Activated CD8-positive, alpha-beta memory T cell treated with anti-CD3 and anti-CD28 coated beads for 1 hour (primary cell): ENCODE measurements around the gene RASAL3.
A peak's percentile ranks its signal among the peaks of the same experiment; 100 is the strongest.
"Not testable (repeated sequence)": the region's sequence is repeated elsewhere in the genome, so short reads cannot be mapped to it uniquely, and the experiment has no call there.

ENCODE experiments used
- DNase-seq, 2 donors: peaks; one replicate each; pipeline ENCODE4 v3.0.0-alpha.2; 2020; ENCODE audit warnings: low read depth in 1 of 2; ENCODE audit errors: extremely low read depth in 1 of 2

RASAL3 gene

DNA sequence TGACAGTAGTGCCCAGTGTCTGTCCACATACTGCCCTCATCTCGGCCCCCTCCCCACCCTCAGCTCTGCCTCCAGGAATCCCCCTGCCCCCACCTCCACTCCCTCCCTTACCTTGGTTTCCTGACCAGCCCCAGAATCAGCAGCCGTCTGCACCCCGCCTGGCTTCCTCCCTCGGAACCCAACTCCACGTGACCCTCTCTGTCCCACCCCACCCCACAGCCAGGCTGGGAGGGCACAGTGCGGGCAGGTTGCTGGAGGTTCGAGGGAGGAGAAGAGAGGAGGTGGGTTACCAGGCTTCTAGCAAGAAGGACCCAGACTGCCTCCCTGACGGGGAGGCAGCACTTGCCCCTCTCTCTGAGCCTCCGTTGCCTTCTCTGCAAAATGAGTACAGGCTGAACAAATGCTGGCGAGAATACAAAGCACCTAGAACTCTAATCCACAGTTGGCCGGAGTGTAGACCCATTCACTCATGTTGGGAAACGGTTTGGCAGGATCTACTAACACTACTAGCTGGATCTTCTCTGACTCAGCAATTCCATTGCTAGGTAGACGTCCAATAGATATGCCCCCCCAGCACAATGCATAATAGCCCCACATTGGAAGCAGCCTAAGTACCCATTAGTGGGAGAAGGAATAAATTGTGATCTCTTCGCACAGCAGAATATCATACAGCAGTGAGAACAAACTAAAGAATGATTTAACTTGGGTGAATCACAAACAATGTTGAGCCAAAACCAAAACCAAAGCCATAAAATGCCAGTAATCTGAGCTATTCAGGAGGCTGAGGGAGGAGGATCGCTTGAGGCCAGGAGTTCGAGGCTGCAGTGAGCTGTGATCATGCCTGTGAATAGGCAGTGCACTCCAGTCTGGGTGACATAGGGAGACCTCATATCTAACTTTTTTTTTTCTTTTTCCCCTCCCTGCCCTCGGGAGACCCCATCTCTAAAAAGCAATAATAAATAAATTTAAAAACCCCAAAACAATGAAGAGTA, at the start of gene RASAL3:
Gene RASAL3, minus strand, starts transcription at position 151 of the 992 bp plus-strand sequence. CDS start 186 bp downstream, outside the sequence.
- peak; percentile 48 to 61 for DNase-seq

DNA sequence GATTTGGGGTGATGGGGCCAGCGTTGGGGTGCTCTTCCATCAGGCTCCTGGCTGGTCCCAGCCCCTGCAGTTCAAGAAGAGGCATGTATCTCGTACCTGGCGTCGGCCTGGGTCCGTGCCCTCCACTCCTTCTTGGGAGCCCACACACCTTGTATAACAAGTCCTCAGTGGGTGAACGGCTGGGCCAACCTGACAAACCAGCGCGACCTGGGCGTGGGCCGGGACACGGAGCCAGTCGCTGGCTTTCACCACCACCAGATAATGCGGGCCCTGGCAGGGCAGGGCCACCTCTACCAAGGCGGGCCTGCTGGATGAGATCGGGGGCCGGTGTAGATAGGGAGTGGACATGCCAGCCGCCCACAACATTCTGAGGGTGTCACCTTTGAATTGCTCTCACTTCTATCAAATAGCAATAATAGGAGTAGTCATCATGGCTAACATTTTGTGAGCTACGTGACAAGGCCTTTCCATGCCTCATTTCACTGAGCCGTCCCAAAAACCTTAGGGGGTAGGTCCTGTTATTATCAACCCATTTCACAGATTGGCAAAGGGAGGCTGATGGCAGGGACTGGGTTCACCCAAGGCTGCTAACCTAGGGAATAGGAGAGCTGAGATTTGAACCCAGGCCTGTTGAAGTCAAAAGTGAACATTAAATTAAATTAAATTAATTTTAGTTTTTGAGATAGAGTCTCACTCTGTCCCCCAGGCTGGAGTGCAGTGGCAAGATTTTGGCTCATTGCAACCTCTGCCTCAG, 47.5 kb upstream of the RASAL3 start:
- no peak for DNase-seq

DNA sequence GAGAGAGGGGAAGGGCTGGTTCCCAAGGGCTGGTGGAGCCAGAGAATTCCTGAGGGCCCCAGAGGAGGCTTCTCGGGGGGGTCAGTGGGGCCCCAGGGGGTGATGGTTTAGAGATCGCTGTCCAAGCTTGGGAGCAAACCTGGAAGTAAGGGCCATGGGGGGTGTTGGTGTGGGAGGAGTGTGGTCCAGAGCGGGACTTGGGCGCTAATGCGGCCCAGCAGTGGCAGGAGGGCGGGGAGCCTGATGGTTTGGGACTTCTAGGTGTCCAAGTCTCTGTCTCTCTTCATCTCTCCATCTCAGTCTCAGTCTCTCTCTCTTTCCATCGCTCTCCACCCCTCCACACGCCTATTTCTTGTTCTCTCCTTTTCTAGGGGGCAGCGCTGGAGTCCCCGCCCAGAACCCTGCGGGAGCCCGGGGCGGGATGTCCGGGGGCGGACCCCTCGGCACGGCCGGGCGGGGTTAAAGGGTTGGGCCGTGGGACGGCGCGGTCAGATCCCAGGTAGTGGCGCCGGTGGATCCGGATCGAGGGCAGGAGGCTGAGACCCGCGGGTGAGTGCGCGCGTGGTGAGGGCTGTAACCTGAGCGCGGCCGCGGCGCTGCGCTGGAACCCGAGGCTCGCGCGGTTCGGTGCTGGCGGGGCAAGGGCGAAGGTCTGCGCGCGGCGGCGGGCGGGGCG, 43.8 kb upstream of the RASAL3 start, which contains the start of gene CYP4F22:
Gene CYP4F22, plus strand, starts transcription at position 491 of the 676 bp plus-strand sequence. CDS start 16,812 bp downstream, outside the sequence.
- no peak for DNase-seq

DNA sequence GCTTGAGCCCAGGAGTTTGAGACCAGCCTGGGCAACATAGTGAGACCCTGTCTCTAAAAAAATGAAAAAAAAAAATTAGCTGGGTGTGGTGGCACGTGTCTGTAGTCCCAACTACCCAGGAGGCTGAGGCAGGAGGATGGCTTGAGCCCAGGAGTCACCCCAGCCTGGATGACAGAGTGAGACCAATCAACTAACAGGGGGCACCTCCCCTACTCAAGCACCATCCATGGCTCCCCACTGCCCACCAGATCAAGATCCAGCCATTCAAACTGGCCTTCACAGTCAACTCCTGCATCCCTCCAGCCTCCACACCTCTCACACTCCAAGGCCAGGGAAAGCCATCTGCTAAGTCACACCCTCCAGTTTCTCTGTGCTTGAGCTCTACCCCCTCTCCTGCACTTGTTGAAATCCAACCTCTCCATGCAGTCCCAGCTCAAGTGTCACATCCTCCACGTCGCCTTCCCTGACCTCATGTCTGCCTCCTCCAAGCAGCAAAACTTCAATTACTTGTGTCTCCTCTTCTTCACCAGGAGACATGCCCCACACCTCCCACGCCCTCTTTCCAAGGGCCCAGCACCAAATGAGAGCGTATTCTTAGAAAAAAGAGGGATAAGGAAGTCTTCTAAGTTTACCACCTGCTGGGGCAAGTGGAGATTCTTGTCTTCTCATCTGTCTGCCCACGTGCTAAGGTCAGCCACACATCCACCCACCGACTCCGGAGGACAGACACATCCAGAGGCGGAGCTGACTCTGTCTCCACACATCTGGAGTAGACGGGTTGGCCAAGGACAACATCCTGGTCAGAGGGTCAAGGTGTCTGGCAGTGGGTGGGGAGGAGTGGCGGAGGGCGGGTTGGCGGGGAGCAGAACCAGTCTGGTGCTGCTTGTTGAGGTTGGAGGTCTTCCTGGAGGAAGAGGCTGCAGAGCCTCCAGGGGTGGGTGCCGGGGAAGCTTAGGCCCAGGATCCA, 43.0 kb upstream of the RASAL3 start:
- no peak for DNase-seq

DNA sequence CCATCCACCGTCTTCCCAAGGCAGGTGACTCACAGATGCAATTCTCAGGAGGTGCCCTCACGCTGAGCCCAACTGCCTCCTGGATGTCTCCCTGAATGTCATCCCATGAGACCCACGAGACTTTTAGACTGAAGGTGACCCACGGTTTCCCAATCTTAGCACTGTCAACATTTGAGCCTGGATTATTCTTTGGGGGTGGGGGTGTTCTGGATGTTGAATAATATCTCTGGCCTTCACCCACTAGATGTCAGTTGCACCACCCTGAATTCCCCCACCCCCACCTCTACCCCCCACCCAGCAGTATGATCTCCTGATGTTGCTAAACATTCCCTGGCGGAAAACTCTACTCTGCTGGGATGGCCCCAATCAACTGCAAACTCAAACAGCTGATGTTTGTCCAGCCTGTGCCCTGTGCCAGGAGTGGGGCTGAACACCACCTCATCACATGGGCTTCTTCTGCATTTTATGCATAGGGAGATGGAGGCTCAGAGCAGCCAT, 41.8 kb upstream of the RASAL3 start:
- no peak for DNase-seq

DNA sequence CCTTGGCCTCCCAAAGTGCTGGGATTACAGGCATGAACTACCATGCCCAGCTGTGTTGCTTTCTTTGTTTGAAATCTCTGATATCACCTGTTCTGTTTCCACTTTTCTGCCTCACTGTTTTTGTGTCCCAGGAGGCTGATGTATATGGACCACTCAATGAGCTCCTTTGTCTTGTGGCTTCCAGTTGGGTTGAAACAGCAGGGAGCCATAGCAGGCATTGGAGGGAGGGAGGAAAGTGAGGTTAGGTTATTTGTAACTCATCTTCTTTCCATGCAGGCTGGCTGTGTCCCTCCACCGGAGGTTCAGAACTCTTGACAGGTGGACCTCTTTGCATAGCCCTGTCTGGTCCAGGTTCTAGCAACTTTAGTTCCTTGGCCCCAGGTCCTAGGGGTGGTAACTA, 37.9 kb upstream of the RASAL3 start:
- no peak for DNase-seq

DNA sequence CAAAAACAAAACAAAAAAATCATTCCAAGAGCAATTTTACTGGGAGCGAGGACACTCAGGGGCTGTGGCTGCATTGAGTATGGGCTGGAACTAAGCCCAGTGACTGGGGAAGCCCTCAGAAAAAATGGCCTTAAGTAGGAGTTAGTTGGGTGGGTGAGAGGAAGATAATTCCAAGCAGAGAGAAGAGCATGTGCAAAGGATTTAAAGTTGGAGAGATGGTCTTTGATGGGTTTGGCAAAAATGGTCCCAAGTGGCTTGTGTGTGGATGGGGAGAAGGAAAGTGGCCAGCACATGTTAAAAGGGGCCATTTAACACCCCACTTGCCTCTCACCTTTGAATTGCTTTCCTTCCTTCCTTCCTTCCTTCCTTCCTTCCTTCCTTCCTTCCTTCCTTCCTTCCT, 37.3 kb upstream of the RASAL3 start:
- DNase-seq: no peak

DNA sequence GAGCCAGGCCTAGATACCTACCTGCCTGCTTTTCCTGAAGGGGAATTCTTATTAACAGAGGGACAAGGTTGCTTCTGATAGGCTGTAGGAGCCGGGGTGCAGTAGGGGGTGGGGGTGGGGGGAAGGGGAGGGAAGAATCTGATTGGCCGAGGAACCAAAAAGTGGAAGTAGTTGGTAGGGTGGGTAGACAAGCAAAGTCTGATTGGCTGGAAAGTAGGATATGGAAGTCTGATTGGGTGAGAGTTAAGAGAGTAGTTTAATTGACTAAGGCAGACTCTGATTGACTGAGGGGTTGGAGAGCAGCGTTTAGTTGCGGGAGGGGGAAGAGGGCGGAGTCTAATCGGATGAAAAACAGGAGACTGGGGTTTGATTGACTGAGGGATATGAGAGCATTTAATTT, 34.6 kb upstream of the RASAL3 start:
- DNase-seq: no peak

DNA sequence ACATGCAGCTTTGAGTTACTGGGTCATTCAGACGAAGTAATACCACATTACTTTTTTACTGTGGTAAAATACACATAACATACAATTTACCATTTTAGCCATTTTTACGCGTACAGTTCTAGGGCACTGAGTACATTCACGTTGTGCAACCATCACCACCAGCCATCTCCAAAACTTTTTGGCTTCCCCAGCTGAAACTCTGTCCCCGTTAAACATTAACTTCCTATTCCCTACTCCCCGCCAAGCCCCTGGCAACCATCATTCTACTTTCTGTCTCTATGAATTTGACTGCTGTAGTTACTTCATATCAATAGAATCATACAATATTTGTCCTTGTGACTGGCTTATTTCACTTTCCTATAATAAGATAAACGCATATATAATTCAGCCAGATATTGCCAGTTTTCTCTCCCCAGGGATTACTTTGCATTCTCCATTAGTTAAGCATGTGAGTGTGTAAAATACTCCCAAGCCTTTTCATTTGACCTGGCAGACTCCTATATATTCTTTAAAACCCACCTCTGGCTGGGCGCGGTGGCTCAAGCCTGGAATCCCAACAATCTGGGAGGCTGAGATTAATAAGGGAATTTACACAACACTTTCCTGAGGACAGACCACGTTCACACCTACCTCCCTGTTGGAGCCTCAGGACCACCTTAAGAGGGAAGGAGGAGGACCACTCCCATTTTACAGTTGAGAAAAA, 34.0 kb upstream of the RASAL3 start:
- no peak for DNase-seq

DNA sequence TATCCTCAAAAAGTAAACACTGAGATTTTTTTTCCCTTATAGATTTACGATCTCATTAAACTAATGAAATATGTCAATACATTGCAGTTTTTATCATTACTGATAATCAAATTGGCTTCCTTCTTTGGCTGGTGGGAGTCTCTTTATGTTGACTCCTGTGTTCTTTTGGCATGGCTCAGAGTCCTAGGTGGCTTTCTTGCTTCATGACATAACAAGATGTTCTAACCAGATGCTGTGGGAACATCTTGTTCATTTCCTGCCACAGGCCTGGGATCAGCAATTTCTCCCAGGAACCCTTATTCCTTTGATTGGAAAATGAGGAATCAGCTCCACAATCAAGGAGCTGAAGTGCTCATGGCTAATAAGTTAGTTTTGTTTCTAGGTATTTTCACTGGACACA, 30.8 kb upstream of the RASAL3 start:
- DNase-seq: no peak

DNA sequence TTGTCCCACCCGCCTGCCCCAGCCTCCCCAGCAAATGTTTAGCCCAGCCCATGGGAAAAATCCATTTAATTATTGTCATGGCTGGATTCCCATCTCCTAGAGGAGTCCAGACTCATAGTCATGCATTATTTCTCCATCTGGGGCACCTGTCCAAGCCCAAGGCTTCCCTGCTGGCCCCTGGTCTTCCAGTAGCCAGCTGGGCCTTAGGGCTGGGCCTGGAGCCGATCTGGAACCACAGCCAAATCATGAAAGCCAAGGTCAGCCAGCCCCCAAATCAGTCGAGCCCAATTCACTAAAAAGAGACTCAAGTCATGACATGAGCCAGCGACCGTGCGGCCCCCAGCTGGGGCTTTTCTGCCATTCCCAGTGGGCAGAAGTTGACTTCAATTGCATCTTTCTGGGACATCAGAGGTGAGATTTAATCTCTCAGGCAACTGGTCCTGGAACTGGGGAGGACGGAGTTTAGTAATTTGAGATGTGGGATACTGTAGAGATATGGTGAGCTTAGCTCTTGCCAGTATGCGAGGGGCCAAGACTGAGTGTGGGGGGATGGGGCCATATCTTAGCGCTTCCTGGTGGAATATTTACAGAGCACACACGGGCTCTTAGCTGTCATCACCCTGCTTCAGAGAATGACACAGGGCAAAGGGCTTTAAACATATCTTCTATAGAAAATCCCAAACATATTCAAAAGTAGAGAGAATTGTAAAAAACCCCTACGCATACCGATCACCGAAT, 24.3 kb upstream of the RASAL3 start:
- DNase-seq: no peak

DNA sequence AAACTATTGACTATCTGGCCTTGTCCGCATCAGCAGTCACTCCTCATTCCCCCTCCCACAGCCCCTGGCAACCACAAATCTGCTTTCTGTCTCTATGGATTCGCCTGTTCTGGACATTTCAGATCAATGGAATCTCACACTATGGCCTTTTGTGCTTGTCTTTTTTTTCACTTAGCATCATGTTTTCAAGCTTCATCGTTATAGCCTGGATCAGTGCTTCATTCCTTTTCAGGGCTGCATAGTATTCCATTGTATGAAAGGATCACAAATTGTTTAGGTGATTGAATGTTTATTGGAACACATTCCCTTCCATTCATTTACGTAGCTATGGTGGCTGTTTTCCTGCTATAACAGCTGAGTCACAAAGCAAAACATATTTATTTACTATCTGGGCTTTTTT, 22.7 kb upstream of the RASAL3 start:
- DNase-seq: no peak

DNA sequence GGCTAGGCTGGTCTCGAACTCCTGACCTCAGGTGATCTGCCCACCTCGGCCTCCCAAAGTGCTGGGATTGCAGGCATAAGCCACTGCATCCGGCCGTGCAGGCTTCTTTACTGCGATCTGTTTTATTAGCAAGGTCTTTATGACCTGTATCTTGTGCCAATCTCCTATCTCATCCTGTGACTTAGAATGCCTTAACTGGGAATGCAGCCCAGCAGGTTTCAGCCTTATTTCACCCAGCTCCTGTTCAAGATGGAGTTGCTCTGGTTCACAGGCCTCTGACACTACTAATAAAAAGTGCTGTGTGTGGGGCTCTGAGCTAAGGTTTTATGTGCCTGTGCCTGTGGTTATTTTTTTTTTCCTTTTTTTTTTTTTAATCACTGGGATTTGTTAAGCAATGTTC, 21.4 kb upstream of the RASAL3 start:
- DNase-seq: not testable (repeated sequence)

DNA sequence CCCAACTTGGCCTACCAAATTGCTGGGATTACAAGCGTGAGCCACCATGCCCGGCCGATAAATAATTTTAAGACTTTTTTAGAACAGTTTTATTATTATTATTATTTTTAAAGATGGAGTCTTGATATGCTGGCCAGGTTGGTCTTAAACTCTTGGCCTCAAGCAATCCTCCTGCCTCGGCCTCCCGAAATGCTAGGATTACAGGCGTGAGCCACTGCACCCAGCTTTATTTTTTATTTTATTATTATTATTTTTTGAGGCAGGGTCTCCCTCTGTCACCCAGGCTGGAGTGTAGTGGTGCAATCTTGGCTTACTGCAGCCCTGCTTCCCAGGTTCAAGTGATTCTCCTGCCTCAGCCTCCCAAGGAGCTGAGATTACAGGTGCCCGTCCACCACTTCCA, 16.7 kb upstream of the RASAL3 start:
- not testable (repeated sequence) for DNase-seq

DNA sequence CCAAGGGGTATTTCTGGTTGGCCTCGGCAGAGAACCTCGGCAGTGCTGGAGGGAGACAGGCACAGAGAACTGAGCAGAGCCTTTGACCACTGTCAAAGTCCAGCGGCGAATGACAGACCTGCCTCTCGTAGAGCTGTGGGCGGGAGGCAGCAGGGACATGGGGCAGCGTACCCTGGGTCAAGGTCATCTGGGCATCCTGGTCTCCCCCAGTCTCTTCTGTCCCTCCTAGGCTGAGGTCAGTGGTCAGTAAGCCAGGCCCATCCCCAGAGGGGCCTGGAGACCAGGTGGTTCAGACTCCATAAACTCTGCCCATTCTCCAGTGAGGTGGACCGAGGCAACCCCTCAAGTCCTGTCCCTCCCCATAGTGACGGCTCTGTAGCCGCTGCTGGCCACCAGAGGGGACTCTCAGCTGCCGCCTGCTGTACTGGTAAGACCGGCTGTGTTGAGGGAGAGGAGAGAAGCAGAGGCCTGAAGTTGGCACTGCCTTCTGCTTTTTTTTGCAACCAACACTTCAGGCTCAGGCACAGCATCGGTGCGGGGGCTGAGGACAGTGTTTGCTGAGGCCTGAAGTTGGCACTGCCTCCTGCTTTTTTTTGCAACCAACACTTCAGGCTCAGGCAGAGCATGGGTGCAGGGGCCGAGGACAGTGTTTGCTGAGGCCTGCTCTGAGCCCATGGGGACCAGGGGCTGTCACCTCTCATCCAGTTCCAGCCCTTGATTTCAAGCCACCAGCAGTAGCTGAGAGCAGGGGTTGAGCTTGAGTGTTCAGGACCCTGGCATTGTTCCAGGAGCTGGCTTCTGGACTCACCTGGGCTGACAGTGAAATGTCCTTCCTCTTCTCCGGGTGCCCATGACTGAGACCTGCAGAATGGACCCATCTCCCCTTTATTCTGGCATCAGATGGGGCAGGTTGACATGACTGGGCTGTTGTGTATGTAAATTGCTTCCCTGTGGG, 15.3 kb upstream of the RASAL3 start, which contains the start of gene PGLYRP2:
Gene PGLYRP2, minus strand, starts transcription at position 111 of the 955 bp plus-strand sequence. CDS start 130 bp downstream, outside the sequence.
- no peak for DNase-seq

DNA sequence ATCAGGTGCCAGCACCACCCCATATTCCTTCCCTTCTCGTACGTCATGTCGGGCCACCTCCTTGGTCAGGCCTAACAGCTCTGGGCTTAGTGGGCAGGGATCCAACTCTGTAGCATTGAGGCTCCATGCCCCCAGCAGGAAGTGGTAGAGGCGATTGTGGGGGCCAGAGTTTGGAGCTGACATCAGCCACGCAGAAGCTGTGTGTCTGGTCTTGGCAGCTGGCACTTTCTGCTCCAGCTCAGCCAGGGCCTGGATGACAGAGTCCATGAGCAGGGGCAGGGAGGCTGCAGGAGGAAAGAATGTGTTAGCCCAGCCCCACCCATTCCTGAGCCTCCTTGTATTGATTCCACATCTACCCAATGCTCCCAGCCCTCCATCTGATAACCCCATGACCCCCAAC, 12.0 kb upstream of the RASAL3 start:
- DNase-seq: no peak

DNA sequence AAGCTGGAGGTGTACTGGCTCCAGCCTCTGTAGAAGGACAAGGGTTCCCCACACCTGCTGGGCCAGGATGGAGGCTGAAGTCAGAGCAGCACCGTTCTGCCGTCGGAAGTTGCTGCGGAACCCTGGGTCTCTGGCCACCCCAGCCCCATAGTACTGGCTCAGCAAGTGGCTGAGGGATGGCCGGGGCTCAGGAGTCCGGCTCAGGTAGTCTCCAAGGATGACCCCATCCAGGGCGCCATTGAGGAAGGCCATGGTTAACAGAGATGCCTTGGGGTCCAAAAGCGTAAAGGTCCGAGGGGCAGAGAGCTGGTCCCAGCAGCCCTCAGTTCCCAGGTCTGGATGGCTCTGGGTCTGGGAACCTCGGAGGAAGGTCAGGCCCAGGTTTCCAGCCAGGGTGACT, 11.3 kb upstream of the RASAL3 start:
- DNase-seq: no peak
